H1 (cell line): ENCODE measurements around the gene OTUD4. TPM values are rescaled to one million over a fixed set of nuclear protein-coding genes. Genes with fewer than 3 reads are reported as not detected.

Experiments used
- CTCF ChIA-PET: fragments of 300-600 bp; sonication (Branson Sonifier 250); formaldehyde crosslinking; loops from one replicate; lab custom pipeline; 2021; ENCODE audit not compliant: partially characterized antibody; lab: Charles Lee
- POLR2A ChIA-PET: fragments of 300-600 bp; sonication (Branson Sonifier 250); formaldehyde crosslinking; loops from one replicate; lab custom pipeline; 2021; ENCODE audit warnings: inconsistent platforms; ENCODE audit not compliant: partially characterized antibody; lab: Charles Lee
- DNase-seq, 2 experiments: peaks; one replicate each; pipeline versions ENCODE4 v3.0.0 to v3.0.0-alpha.2; 2010 to 2022; ENCODE audit warnings: low spot score in 2 of 2, low read depth in 1 of 2, mixed read lengths in 1 of 2
- FAIRE-seq: peaks from 2 replicates; lab custom pipeline; 2011; peaks lifted over from hg19 to GRCh38; lab: Jason Lieb, UNC
- H2AFZ ChIP-seq: 2 replicates; pipeline ENCODE4 v1.8.1; 2012; ENCODE audit warnings: low read length, inconsistent platforms
- H2AK5ac ChIP-seq: 2 replicates; pipeline ENCODE4 v1.6.1; 2013; ENCODE audit warnings: low read depth, low read length
- H2BK120ac ChIP-seq: replicated peaks from 2 replicates; pipeline ENCODE3; 2013; ENCODE audit warnings: low read depth, low read length, inconsistent platforms
- H2BK12ac ChIP-seq: 2 replicates; pipeline ENCODE4 v1.6.1; 2013; ENCODE audit warnings: low read depth, low read length
- H2BK15ac ChIP-seq: 2 replicates; pipeline ENCODE4 v1.6.1; 2013; ENCODE audit warnings: low read length
- H2BK20ac ChIP-seq: 2 replicates; pipeline ENCODE4 v1.6.1; 2013; ENCODE audit warnings: low read length
- H2BK5ac ChIP-seq: 2 replicates; pipeline ENCODE4 v1.6.1; 2013; ENCODE audit warnings: low read depth, low read length
- H3K14ac ChIP-seq: 2 replicates; pipeline ENCODE4 v1.6.1; 2013; ENCODE audit warnings: inconsistent platforms; ENCODE audit not compliant: insufficient read length
- H3K18ac ChIP-seq: 2 replicates; pipeline ENCODE4 v1.6.1; 2013; ENCODE audit warnings: low read length; ENCODE audit errors: extremely low read depth
- H3K23ac ChIP-seq: 2 replicates; pipeline ENCODE4 v1.6.1; 2013; ENCODE audit warnings: inconsistent platforms; ENCODE audit not compliant: insufficient read length
- H3K23me2 ChIP-seq: 2 replicates; pipeline ENCODE4 v1.6.1; 2013; ENCODE audit warnings: low read depth, low read length
- H3K27ac ChIP-seq: 2 replicates; pipeline ENCODE4 v1.6.1; 2011; ENCODE audit warnings: low read depth, low read length, inconsistent platforms
- H3K27me3 ChIP-seq, 4 experiments: replicated peaks in 1 of 4; 1 replicate in 1 of 4; 2 replicates in 3 of 4; pipeline versions ENCODE4 v1.6.1 to v1.8.1; 2011 to 2013; ENCODE audit warnings: low read length in 3 of 4, mild to moderate bottlenecking in 3 of 4, inconsistent platforms in 2 of 4, mixed read lengths in 2 of 4, moderate library complexity in 1 of 4; ENCODE audit not compliant: control insufficient read depth in 3 of 4, insufficient read depth in 3 of 4; ENCODE audit errors: extremely low read depth in 1 of 4
- H3K36me3 ChIP-seq, 4 experiments: 2 replicates each; pipeline versions ENCODE4 v1.6.1 to v1.8.1; 2011 to 2013; ENCODE audit warnings: mild to moderate bottlenecking in 4 of 4, low read length in 3 of 4, moderate library complexity in 2 of 4, control low read depth in 1 of 4, inconsistent platforms in 1 of 4; ENCODE audit not compliant: insufficient read depth in 4 of 4, control insufficient read depth in 2 of 4
- H3K4ac ChIP-seq: replicated peaks from 2 replicates; pipeline ENCODE3; 2013; ENCODE audit warnings: low read length, low read depth, mixed read lengths, inconsistent platforms; ENCODE audit not compliant: insufficient read length
- H3K4me1 ChIP-seq, 4 experiments: replicated peaks in 1 of 4; 1 replicate in 1 of 4; 2 replicates in 3 of 4; pipeline versions ENCODE4 v1.6.1 to v1.8.1; 2011 to 2013; ENCODE audit warnings: low read length in 3 of 4, inconsistent platforms in 2 of 4, mixed read lengths in 1 of 4; ENCODE audit not compliant: insufficient read depth in 4 of 4, control insufficient read depth in 3 of 4
- H3K4me2 ChIP-seq, 2 experiments: 2 replicates each; pipeline versions ENCODE4 v1.6.1 to v1.8.1; 2011 to 2013; ENCODE audit warnings: low read depth in 2 of 2, low read length in 2 of 2, control low read depth in 1 of 2, inconsistent platforms in 1 of 2, mild to moderate bottlenecking in 1 of 2; ENCODE audit not compliant: insufficient read depth in 1 of 2
- H3K4me3 ChIP-seq, 4 experiments: fragments of 200-600, 300-600 bp in 1 of 4; sonication (generic), shearing (Covaris generic), sonication (Bioruptor Twin) in 1 of 4; 2 replicates each; pipeline versions ENCODE4 v1.5.1 to v1.8.1; 2011 to 2016; ENCODE audit warnings: low read length in 4 of 4, low read depth in 3 of 4, control low read depth in 2 of 4, inconsistent platforms in 2 of 4, mild to moderate bottlenecking in 2 of 4, mixed read lengths in 1 of 4, moderate library complexity in 1 of 4; ENCODE audit not compliant: insufficient read depth in 2 of 4; ENCODE audit errors: extremely low read depth in 1 of 4
- H3K56ac ChIP-seq: replicated peaks from 2 replicates; pipeline ENCODE3; 2013; ENCODE audit warnings: low read depth, mild to moderate bottlenecking, mixed read lengths, low read length, inconsistent platforms; ENCODE audit not compliant: insufficient read length
- H3K79me1 ChIP-seq: 2 replicates; pipeline ENCODE4 v1.6.1; 2013; ENCODE audit warnings: low read depth, low read length, control low read depth
- H3K79me2 ChIP-seq, 2 experiments: 2 replicates each; pipeline versions ENCODE4 v1.6.1 to v1.8.1; 2012 to 2013; ENCODE audit warnings: low read length in 2 of 2, mild to moderate bottlenecking in 2 of 2, inconsistent platforms in 1 of 2; ENCODE audit not compliant: insufficient read depth in 2 of 2, control insufficient read depth in 1 of 2
- H3K9ac ChIP-seq, 4 experiments: replicated peaks in 1 of 4; 1 replicate in 1 of 4; 2 replicates in 3 of 4; pipeline versions ENCODE4 v1.6.1 to v1.8.1; 2011 to 2013; ENCODE audit warnings: low read depth in 3 of 4, low read length in 3 of 4, control low read depth in 2 of 4, mild to moderate bottlenecking in 2 of 4, moderate library complexity in 2 of 4, inconsistent platforms in 1 of 4; ENCODE audit errors: extremely low read depth in 1 of 4
- H3K9me3 ChIP-seq, 2 experiments: 2 replicates each; pipeline versions ENCODE4 v1.6.1 to v1.8.1; 2012 to 2013; ENCODE audit warnings: mild to moderate bottlenecking in 2 of 2, moderate library complexity in 2 of 2, control low read depth in 1 of 2, inconsistent platforms in 1 of 2, low read depth in 1 of 2, low read length in 1 of 2, mixed read lengths in 1 of 2; ENCODE audit not compliant: insufficient read depth in 2 of 2
- H4K20me1 ChIP-seq, 2 experiments: replicated peaks in 1 of 2; 2 replicates each; pipeline versions ENCODE3 to v1.8.1; 2011 to 2013; ENCODE audit warnings: inconsistent platforms in 2 of 2, low read length in 2 of 2, mild to moderate bottlenecking in 1 of 2; ENCODE audit not compliant: insufficient read depth in 2 of 2, control insufficient read depth in 1 of 2
- H4K5ac ChIP-seq: 2 replicates; pipeline ENCODE4 v1.6.1; 2013; ENCODE audit warnings: low read length, low read depth, mixed read lengths, inconsistent platforms; ENCODE audit not compliant: insufficient read length
- H4K8ac ChIP-seq: 2 replicates; pipeline ENCODE4 v1.8.0; 2013; ENCODE audit warnings: mild to moderate bottlenecking, moderate library complexity, low read length, inconsistent platforms; ENCODE audit not compliant: insufficient read depth; ENCODE audit errors: extremely low read depth
- H4K91ac ChIP-seq: replicated peaks from 2 replicates; pipeline ENCODE3; 2013; ENCODE audit warnings: low read length, mixed read lengths, inconsistent platforms; ENCODE audit not compliant: insufficient read length
- CBX8 ChIP-seq: fragments of 300-800, 300-1000 bp; sonication (generic); IDR thresholded peaks from 2 replicates; pipeline ENCODE4 v1.7.1; 2016; ENCODE audit warnings: low read depth, low read length, borderline replicate concordance
- SAP30 ChIP-seq: fragments of 300-600 bp; sonication (generic); IDR thresholded peaks from 2 replicates; pipeline ENCODE4 v1.7.1; 2012; ENCODE audit warnings: low read length, moderate library complexity, mild to moderate bottlenecking, inconsistent platforms; ENCODE audit not compliant: insufficient read depth, insufficient replicate concordance
- TAF7 ChIP-seq: optimal IDR thresholded peaks from 2 replicates; pipeline ENCODE3; 2011; ENCODE audit warnings: low read depth, mild to moderate bottlenecking, inconsistent platforms, low read length, moderate library complexity, borderline replicate concordance
- WGBS, 2 experiments: shearing (Covaris generic) in 1 of 2; methylation state at CpG; one replicate each; pipeline versions ENCODE4 v1.1.6 to v1.1.7; 2013 to 2015; ENCODE audit warnings: low lambda C conversion rate in 2 of 2, mixed read lengths in 2 of 2, inconsistent platforms in 1 of 2, low coverage in 1 of 2, missing lambda C conversion rate in 1 of 2; ENCODE audit not compliant: insufficient replicate concordance in 2 of 2, insufficient coverage in 1 of 2, insufficient read length in 1 of 2; ENCODE audit errors: extremely low coverage in 1 of 2, missing lambda C conversion rate in 1 of 2; 5-methylcytosine and 5-hydroxymethylcytosine counted together
- polyA plus RNA-seq, 7 experiments: library from polyadenylated mRNA; depleted of rRNA in 3 of 7; stranded (reverse) in 5 of 7; unstranded in 2 of 7; fragments of >200 nt in 5 of 7; fragments of 200-250 nt in 2 of 7; gene quantifications; 1 replicate in 5 of 7; 2 replicates in 1 of 7; 4 replicates in 1 of 7; pipeline versions ENCODE4 v1.2.1 to v1.2.3, GENCODE V29; 2011 to 2013; ENCODE audit warnings: missing spikeins in 2 of 7, mixed read lengths in 2 of 7
- total RNA-seq: library from RNA; stranded (reverse); fragmentation: NEBNext Ultra II Directional; extraction: Animal tissue kit (Norgen Biotek cat#: 25700); gene quantifications from 2 replicates; pipeline ENCODE4 v1.2.1, GENCODE V29; 2021

OTUD4 gene
- total and polyA plus RNA-seq, 2 of the 8 experiments (the other 6 are each of a cell fraction or from before 2014, with no cell fraction given), result 17.4 to 57.0 TPM

- H3K9ac ChIP-seq, result no peak overlapping the region
- H4K20me1 ChIP-seq, result peaks cover 1 to 3% of the 10 kb centered on the region in 2 experiments
- no peak overlapping the region for H2AK5ac ChIP-seq
- H3K18ac ChIP-seq, result no peak overlapping the region
- no peak overlapping the region for H3K4ac ChIP-seq
- no peak overlapping the region for H4K5ac ChIP-seq
- H2BK15ac ChIP-seq, result no peak overlapping the region
- H3K4me3 ChIP-seq, result no peak overlapping the region
- H4K8ac ChIP-seq, result no peak overlapping the region
- H3K56ac ChIP-seq, result no peak overlapping the region
- H3K14ac ChIP-seq, result no peak overlapping the region
- no peak overlapping the region for H3K23ac ChIP-seq
- peaks cover 0 to 2% of the 10 kb centered on the region in 2 experiments; a peak in 2 of 4 replicates for H3K79me2 ChIP-seq
- no peak overlapping the region for H3K4me2 ChIP-seq
- no peak overlapping the region for H2BK5ac ChIP-seq
- ChIA-PET CTCF (interaction anchor here (0.6 kb wide), 2 partner anchors 20 to 1160 kb away, joined by 3 to 4 read pairs; no protein-coding TSS in a partner anchor), POLR2A (no interaction called here)
- no peak for DNase-seq
- H3K36me3 ChIP-seq, result peaks cover 9 to 60% (median 25%) of the 10 kb centered on the region in 4 experiments
- no peak overlapping the region for H2BK20ac ChIP-seq
- no peak overlapping the region for H2BK12ac ChIP-seq
- H3K27ac ChIP-seq, result no peak overlapping the region
- no peak overlapping the region for H4K91ac ChIP-seq
- TF ChIP-seq TAF7, result no peak
- TF ChIP-seq SAP30, result no peak
- no peak for TF ChIP-seq CBX8
- TF ChIP-seq, all 59 proteins: peak for 0
- Histone ChIP-seq H2BK120ac (no peak overlapping the region), H3K4me1 (no peaks in the 10 kb centered on the region), H3K9me3 (no peaks in the 10 kb centered on the region), H3K23me2 (no peaks in the 10 kb centered on the region), H3K79me1 (no peaks in the 10 kb centered on the region), H2AFZ (no peak overlapping the region), H3K27me3 (no peaks in the 10 kb centered on the region)
- no peak for FAIRE-seq
- WGBS, 2 experiments, result 97% methylated on average over 1 of the region's 1 CpG; no CpG with 5 or more reads in 1 of the 2 experiments
Measured at GRCh38 chr4:145153904-145154298, 26.5 kb downstream of the OTUD4 start.
